PC-3 (cell line): ENCODE data around the gene PLEKHH3.

Experiments used
- EZH2 ChIP-seq: fragments of 300-600 bp; sonication (generic); IDR thresholded peaks from one replicate; pipeline ENCODE4 v1.6.1; 2017; ENCODE audit warnings: antibody characterized with exemption, mild to moderate bottlenecking, low read length; ENCODE audit not compliant: unreplicated experiment
- EZH2phosphoT487 ChIP-seq: fragments of 300-600 bp; sonication (generic); IDR thresholded peaks from 2 replicates; pipeline ENCODE4 v1.6.1; 2018; ENCODE audit warnings: mild to moderate bottlenecking, antibody characterized with exemption, low read length, borderline replicate concordance
- TF ChIP-seq, protein P1 (sequence below): fragments of 300-600 bp; sonication (generic); conservative IDR thresholded peaks from 2 replicates; pipeline ENCODE4 v1.5.1; 2017; ENCODE audit warnings: antibody characterized with exemption, low read depth, mild to moderate bottlenecking, low read length

- TF ChIP-seq, protein P1, sequence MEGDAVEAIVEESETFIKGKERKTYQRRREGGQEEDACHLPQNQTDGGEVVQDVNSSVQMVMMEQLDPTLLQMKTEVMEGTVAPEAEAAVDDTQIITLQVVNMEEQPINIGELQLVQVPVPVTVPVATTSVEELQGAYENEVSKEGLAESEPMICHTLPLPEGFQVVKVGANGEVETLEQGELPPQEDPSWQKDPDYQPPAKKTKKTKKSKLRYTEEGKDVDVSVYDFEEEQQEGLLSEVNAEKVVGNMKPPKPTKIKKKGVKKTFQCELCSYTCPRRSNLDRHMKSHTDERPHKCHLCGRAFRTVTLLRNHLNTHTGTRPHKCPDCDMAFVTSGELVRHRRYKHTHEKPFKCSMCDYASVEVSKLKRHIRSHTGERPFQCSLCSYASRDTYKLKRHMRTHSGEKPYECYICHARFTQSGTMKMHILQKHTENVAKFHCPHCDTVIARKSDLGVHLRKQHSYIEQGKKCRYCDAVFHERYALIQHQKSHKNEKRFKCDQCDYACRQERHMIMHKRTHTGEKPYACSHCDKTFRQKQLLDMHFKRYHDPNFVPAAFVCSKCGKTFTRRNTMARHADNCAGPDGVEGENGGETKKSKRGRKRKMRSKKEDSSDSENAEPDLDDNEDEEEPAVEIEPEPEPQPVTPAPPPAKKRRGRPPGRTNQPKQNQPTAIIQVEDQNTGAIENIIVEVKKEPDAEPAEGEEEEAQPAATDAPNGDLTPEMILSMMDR, result no peak
- TF ChIP-seq EZH2 (no peak), EZH2phosphoT487 (no peak)
These were observed 22.1 kb upstream of the PLEKHH3 start for GRCh38 chr17:42698736-42699414.
